Trophoblast cell (in vitro differentiated cells and primary cell): ENCODE measurements around the gene SOCS3.
"Not testable (repeated sequence)": the region's sequence is repeated elsewhere in the genome, so short reads cannot be mapped to it uniquely, and the experiment has no call there.

Experiments
- DNase-seq, 2 donors: peaks; one replicate each; pipeline ENCODE4 v3.0.0-alpha.2; 2016
- H2AFZ ChIP-seq: 2 replicates; pipeline ENCODE4 v1.6.1; 2013; ENCODE audit warnings: low read length, moderate library complexity, mild to moderate bottlenecking; ENCODE audit not compliant: insufficient read depth, poor library complexity
- H2AK5ac ChIP-seq: 2 replicates; pipeline ENCODE4 v1.6.1; 2013; ENCODE audit warnings: mild to moderate bottlenecking, low read length
- H2BK120ac ChIP-seq: 2 replicates; pipeline ENCODE4 v1.6.1; 2013; ENCODE audit warnings: low read length, mild to moderate bottlenecking, moderate library complexity; ENCODE audit not compliant: insufficient read depth, poor library complexity
- H2BK12ac ChIP-seq: 2 replicates; pipeline ENCODE4 v1.6.1; 2013; ENCODE audit warnings: mild to moderate bottlenecking, low read length, moderate library complexity
- H2BK5ac ChIP-seq: 2 replicates; pipeline ENCODE4 v1.6.1; 2013; ENCODE audit warnings: low read length, low read depth, moderate library complexity, mild to moderate bottlenecking; ENCODE audit not compliant: poor library complexity
- H3K14ac ChIP-seq: 2 replicates; pipeline ENCODE4 v1.6.1; 2013; ENCODE audit warnings: mild to moderate bottlenecking, low read length
- H3K18ac ChIP-seq: 2 replicates; pipeline ENCODE4 v1.6.1; 2013; ENCODE audit warnings: mild to moderate bottlenecking, low read length
- H3K23ac ChIP-seq: 2 replicates; pipeline ENCODE4 v1.6.1; 2013; ENCODE audit warnings: low read length
- H3K27ac ChIP-seq: 2 replicates; pipeline ENCODE4 v1.5.1; 2013; ENCODE audit warnings: low read depth, mild to moderate bottlenecking, inconsistent platforms, low read length, moderate library complexity
- H3K27me3 ChIP-seq: 2 replicates; pipeline ENCODE4 v1.6.1; 2013; ENCODE audit warnings: inconsistent platforms, mild to moderate bottlenecking, low read length, moderate library complexity; ENCODE audit not compliant: insufficient read depth
- H3K36me3 ChIP-seq, 2 experiments: 1 replicate in 1 of 2; 2 replicates in 1 of 2; pipeline ENCODE4 v1.6.1; 2013; ENCODE audit warnings: low read length in 2 of 2, mild to moderate bottlenecking in 2 of 2, moderate library complexity in 1 of 2; ENCODE audit not compliant: insufficient read depth in 2 of 2, control insufficient read depth in 1 of 2
- H3K4ac ChIP-seq: 2 replicates; pipeline ENCODE4 v1.6.1; 2013; ENCODE audit warnings: low read depth, mild to moderate bottlenecking, low read length, moderate library complexity
- H3K4me1 ChIP-seq, 2 experiments: 1 replicate in 1 of 2; 2 replicates in 1 of 2; pipeline ENCODE4 v1.6.1; 2013; ENCODE audit warnings: low read length in 2 of 2, mild to moderate bottlenecking in 2 of 2, moderate library complexity in 1 of 2; ENCODE audit not compliant: insufficient read depth in 2 of 2, control insufficient read depth in 1 of 2
- H3K4me2 ChIP-seq: 2 replicates; pipeline ENCODE4 v1.6.1; 2013; ENCODE audit warnings: inconsistent platforms, mild to moderate bottlenecking, low read length, moderate library complexity
- H3K4me3 ChIP-seq: 2 replicates; pipeline ENCODE4 v1.5.1; 2013; ENCODE audit warnings: mild to moderate bottlenecking, low read depth, low read length, inconsistent platforms
- H3K79me1 ChIP-seq: one replicate; pipeline ENCODE4 v1.6.1; 2013; ENCODE audit warnings: low read length
- H3K79me2 ChIP-seq: 2 replicates; pipeline ENCODE4 v1.6.1; 2013; ENCODE audit warnings: low read length, mild to moderate bottlenecking; ENCODE audit not compliant: control insufficient read depth, insufficient read depth, poor library complexity
- H3K9ac ChIP-seq: 2 replicates; pipeline ENCODE4 v1.6.1; 2013; ENCODE audit warnings: mild to moderate bottlenecking, low read length
- H3K9me3 ChIP-seq: 2 replicates; pipeline ENCODE4 v1.6.1; 2013; ENCODE audit warnings: low read depth, mild to moderate bottlenecking, control low read depth, inconsistent platforms, low read length; ENCODE audit not compliant: insufficient read depth
- H4K12ac ChIP-seq: 2 replicates; pipeline ENCODE4 v1.6.1; 2013; ENCODE audit warnings: low read depth, mild to moderate bottlenecking, low read length, moderate library complexity
- H4K8ac ChIP-seq: 2 replicates; pipeline ENCODE4 v1.6.1; 2013; ENCODE audit warnings: low read depth, mild to moderate bottlenecking, low read length, moderate library complexity
- H4K91ac ChIP-seq: one replicate; pipeline ENCODE4 v1.6.1; 2013; ENCODE audit warnings: low read depth, mild to moderate bottlenecking, low read length, moderate library complexity
- WGBS: extraction: QIAGEN DNeasy Blood & Tissue Kit; methylation state at CpG from one replicate; pipeline ENCODE4 v1.1.7; 2013; ENCODE audit warnings: missing lambda C conversion rate; ENCODE audit not compliant: insufficient read length, insufficient coverage; ENCODE audit errors: extremely low coverage; 5-methylcytosine and 5-hydroxymethylcytosine counted together

SOCS3 gene

GRCh38 chr17:78314683-78315354 lies 45.1 kb downstream of the SOCS3 start:
- Histone ChIP-seq H2BK5ac (no peak overlapping the region), H3K14ac (no peak overlapping the region), H3K79me2 (no peaks in the 10 kb centered on the region), H3K27ac (no peak overlapping the region), H3K4me1 (peaks cover 14 to 27% of the 10 kb centered on the region in 2 experiments), H4K8ac (no peak overlapping the region), H4K91ac (no peak overlapping the region), H2BK120ac (peak overlapping the region; percentile 20), H3K9ac (no peak overlapping the region), H2AFZ (no peak overlapping the region), H3K4ac (no peak overlapping the region), H3K27me3 (no peaks in the 10 kb centered on the region), H3K23ac (no peak overlapping the region), H3K18ac (no peak overlapping the region), H3K9me3 (peaks cover 2% of the 10 kb centered on the region), H3K36me3 (no peaks in the 10 kb centered on the region), H3K4me3 (no peak overlapping the region), H2BK12ac (peak overlapping the region; percentile 16), H4K12ac (no peak overlapping the region), H2AK5ac (peak overlapping the region; percentile 6), H3K79me1 (peaks cover 6% of the 10 kb centered on the region), H3K4me2 (no peak overlapping the region)
- no peak for DNase-seq
- no CpG with 5 or more reads among the region's 12 CpGs for WGBS

- H3K18ac ChIP-seq = no peak overlapping the region
- H2AFZ ChIP-seq = peak overlapping the region; percentile 84
- H3K9me3 ChIP-seq = peaks cover 2% of the 10 kb centered on the region
- no peak overlapping the region for H3K27ac ChIP-seq
- H4K8ac ChIP-seq = peak overlapping the region; percentile 73
- H3K4me3 ChIP-seq = peak overlapping the region; percentile 63
- H3K4me1 ChIP-seq = peaks cover 14 to 27% of the 10 kb centered on the region in 2 experiments
- no peaks in the 10 kb centered on the region for H3K36me3 ChIP-seq
- peak overlapping the region; percentile 98 for H3K4me2 ChIP-seq
- peak overlapping the region; percentile 1 for H3K14ac ChIP-seq
- H3K79me2 ChIP-seq = no peaks in the 10 kb centered on the region
- H3K4ac ChIP-seq = no peak overlapping the region
- peak overlapping the region; percentile 35 for H4K12ac ChIP-seq
- H3K9ac ChIP-seq = peak overlapping the region; percentile 14
- no CpG with 5 or more reads among the region's 80 CpGs for WGBS
- peak; percentile 95 for DNase-seq
- H3K27me3 ChIP-seq = no peaks in the 10 kb centered on the region
- H2BK120ac ChIP-seq = peak overlapping the region; percentile 39
- H2AK5ac ChIP-seq = no peak overlapping the region
- H2BK5ac ChIP-seq = no peak overlapping the region
- H3K23ac ChIP-seq = no peak overlapping the region
- H4K91ac ChIP-seq = peak overlapping the region; percentile 78
- peak overlapping the region; percentile 56 for H2BK12ac ChIP-seq
- peaks cover 6% of the 10 kb centered on the region for H3K79me1 ChIP-seq
Measured at GRCh38 chr17:78313735-78314648, 45.9 kb downstream of the SOCS3 start.

- not testable (repeated sequence) for H2BK12ac ChIP-seq, H3K27me3 ChIP-seq, H3K4me3 ChIP-seq, H3K79me2 ChIP-seq, H3K4ac ChIP-seq, H2AK5ac ChIP-seq, H3K4me2 ChIP-seq, H3K23ac ChIP-seq, H3K36me3 ChIP-seq, H3K79me1 ChIP-seq, DNase-seq, H2BK120ac ChIP-seq, H4K91ac ChIP-seq, H3K9ac ChIP-seq, H3K18ac ChIP-seq, H2AFZ ChIP-seq, H4K8ac ChIP-seq, H4K12ac ChIP-seq, H3K27ac ChIP-seq, H3K14ac ChIP-seq, H2BK5ac ChIP-seq
- peaks cover 11% of the 10 kb centered on the region for H3K9me3 ChIP-seq
- WGBS = no CpG with 5 or more reads among the region's 12 CpGs
- peaks cover 14 to 16% of the 10 kb centered on the region in 2 experiments for H3K4me1 ChIP-seq
Measured at GRCh38 chr17:78309659-78310255, 50.1 kb downstream of the SOCS3 start.

- H2AFZ ChIP-seq = no peak overlapping the region
- peak overlapping the region; percentile 77 for H2BK12ac ChIP-seq
- no peak overlapping the region for H3K4me3 ChIP-seq
- peak overlapping the region; percentile 59 for H2BK5ac ChIP-seq
- peak overlapping the region; percentile 79 for H2BK120ac ChIP-seq
- H4K91ac ChIP-seq = peak overlapping the region; percentile 68
- no peak overlapping the region for H3K9ac ChIP-seq
- H3K14ac ChIP-seq = peak overlapping the region; percentile 64
- no peaks in the 10 kb centered on the region for H3K79me2 ChIP-seq
- peak; percentile 95 to 97 for DNase-seq
- peaks cover 9% of the 10 kb centered on the region for H3K9me3 ChIP-seq
- no peak overlapping the region for H3K4ac ChIP-seq
- no peak overlapping the region for H2AK5ac ChIP-seq
- no peaks in the 10 kb centered on the region for H3K36me3 ChIP-seq
- H3K4me2 ChIP-seq = no peak overlapping the region
- no peaks in the 10 kb centered on the region for H3K27me3 ChIP-seq
- peaks cover 7 to 10% of the 10 kb centered on the region in 2 experiments for H3K4me1 ChIP-seq
- no CpG with 5 or more reads among the region's 13 CpGs for WGBS
- H3K18ac ChIP-seq = peak overlapping the region; percentile 9
- H3K79me1 ChIP-seq = peaks cover 6% of the 10 kb centered on the region
- peak overlapping the region; percentile 76 for H4K12ac ChIP-seq
- H3K23ac ChIP-seq = no peak overlapping the region
- peak overlapping the region; percentile 42 for H3K27ac ChIP-seq
- peak overlapping the region; percentile 6 for H4K8ac ChIP-seq
Measured at GRCh38 chr17:78307887-78308638, 51.8 kb downstream of the SOCS3 start.
